K562 (cell line): ENCODE results near the gene PIK3C2A. TPM values are rescaled to one million over a fixed set of nuclear protein-coding genes. Genes with fewer than 3 reads are reported as not detected.
A peak's percentile ranks its signal among the peaks of the same experiment; 100 is the strongest.

Source experiments
- ATAC-seq: fragments of 200-7000 bp; cut with Tn5 transposase; 3 replicates; pipeline ENCODE4 v1.9.1; 2020; ENCODE audit warnings: moderate library complexity
- BruUV-seq: library from RNA; stranded (reverse); fragments of 400-500 nt; replicated peaks from 2 replicates; lab custom pipeline; 2021; lab: Mats Ljungman, UMichigan
- CTCF ChIA-PET: fragments of 300-600 bp; formaldehyde crosslinking; extraction: SDS; loops from one replicate; lab custom pipeline; 2021; ENCODE audit warnings: low intra/inter-chr PET ratio; lab: Yijun Ruan, JAX
- POLR2A ChIA-PET: fragments of 300-600, 350-650 bp; sonication (Branson Sonifier 250); formaldehyde crosslinking; extraction: SDS; loops from one replicate; lab custom pipeline; 2021; ENCODE audit warnings: antibody characterized with exemption, inconsistent platforms; lab: Yijun Ruan, JAX
- DNase-seq, 4 experiments: peaks; one replicate each; pipeline versions ENCODE4 v3.0.0 to v3.0.0-alpha.2; 2011 to 2018; ENCODE audit warnings: low spot score in 3 of 4, mixed read lengths in 3 of 4; ENCODE audit errors: extremely low read depth in 1 of 4
- FAIRE-seq: peaks from 2 replicates; lab custom pipeline; 2011; peaks lifted over from hg19 to GRCh38; lab: Jason Lieb, UNC
- H2AFZ ChIP-seq: 2 replicates; pipeline ENCODE4 v1.6.0; 2011; ENCODE audit warnings: low read depth, low read length, control low read depth, inconsistent platforms
- H3K27ac ChIP-seq: fragments of 200-600 bp; 3 replicates; pipeline ENCODE4 v1.8.0; 2011; ENCODE audit warnings: low read depth, mild to moderate bottlenecking, control low read depth, inconsistent platforms, low read length, moderate library complexity, mixed read lengths; ENCODE audit errors: extremely low read depth
- H3K27me3 ChIP-seq, 2 experiments: fragments of 300-600 bp in 1 of 2; 2 replicates in 1 of 2; 3 replicates in 1 of 2; pipeline versions ENCODE4 v1.6.0 to v1.8.0; 2011; ENCODE audit warnings: inconsistent platforms in 2 of 2, low read length in 2 of 2, mild to moderate bottlenecking in 1 of 2, mixed read lengths in 1 of 2, moderate library complexity in 1 of 2; ENCODE audit not compliant: control insufficient read depth in 2 of 2, insufficient read depth in 2 of 2
- H3K36me3 ChIP-seq: fragments of 300-600 bp; 3 replicates; pipeline ENCODE4 v1.8.0; 2011; ENCODE audit warnings: mild to moderate bottlenecking, low read length, inconsistent platforms; ENCODE audit not compliant: control insufficient read depth, insufficient read depth
- H3K4me1 ChIP-seq, 2 experiments: fragments of 200-600 bp in 1 of 2; replicated peaks in 1 of 2; 2 replicates in 1 of 2; 3 replicates in 1 of 2; pipeline versions ENCODE4 v1.5.1 to v1.8.0; 2011; ENCODE audit warnings: inconsistent platforms in 2 of 2, low read length in 2 of 2, mild to moderate bottlenecking in 1 of 2, mixed read lengths in 1 of 2, moderate library complexity in 1 of 2; ENCODE audit not compliant: control insufficient read depth in 2 of 2, insufficient read depth in 2 of 2
- H3K4me2 ChIP-seq: 2 replicates; pipeline ENCODE4 v1.6.1; 2011; ENCODE audit warnings: low read length, control low read depth, inconsistent platforms, mixed read lengths; ENCODE audit not compliant: insufficient read depth
- H3K4me3 ChIP-seq: fragments of 200-600 bp; sonication (generic), shearing (Covaris generic); 2 replicates; pipeline ENCODE4 v1.5.1; 2016; ENCODE audit warnings: control low read depth, inconsistent platforms
- H3K79me2 ChIP-seq: fragments of 200-600 bp; 3 replicates; pipeline ENCODE4 v1.8.0; 2011; ENCODE audit warnings: low read length, inconsistent platforms; ENCODE audit not compliant: control insufficient read depth, insufficient read depth
- H3K9ac ChIP-seq, 2 experiments: 2 replicates each; pipeline versions ENCODE4 v1.6.0 to v1.6.1; 2011; ENCODE audit warnings: low read depth in 2 of 2, low read length in 2 of 2, control low read depth in 1 of 2, inconsistent platforms in 1 of 2, mild to moderate bottlenecking in 1 of 2, mixed read lengths in 1 of 2; ENCODE audit not compliant: insufficient read depth in 1 of 2
- H3K9me1 ChIP-seq: one replicate; pipeline ENCODE4 v1.6.0; 2011; ENCODE audit warnings: inconsistent platforms, mild to moderate bottlenecking, low read length, moderate library complexity; ENCODE audit not compliant: control insufficient read depth, insufficient read depth
- H3K9me3 ChIP-seq: replicated peaks from 2 replicates; pipeline ENCODE4 v1.5.1; 2011; ENCODE audit warnings: low read depth, low read length, inconsistent platforms; ENCODE audit not compliant: control insufficient read depth, insufficient read depth
- H4K20me1 ChIP-seq: replicated peaks from 2 replicates; pipeline ENCODE4 v1.6.1; 2011; ENCODE audit warnings: low read length, inconsistent platforms, mixed read lengths; ENCODE audit not compliant: control insufficient read depth, insufficient read depth
- BACH1 ChIP-seq: fragments of 200-800 bp; sonication (Bioruptor generic); IDR thresholded peaks from 2 replicates; pipeline ENCODE4 v1.6.1; 2016; ENCODE audit warnings: missing genetic modification characterization, missing compliant biosample characterization
- CEBPB ChIP-seq: fragments of 450-650 bp; IDR thresholded peaks from 2 replicates; pipeline ENCODE4 v1.6.1; 2016; ENCODE audit warnings: missing genetic modification characterization, missing compliant biosample characterization
- CEBPG ChIP-seq, 3 experiments: fragments of 200-800 bp in 1 of 3; sonication (Bioruptor generic) in 1 of 3; sonication (generic) in 1 of 3; formaldehyde crosslinking in 1 of 3; IDR thresholded peaks in 2 of 3; conservative IDR thresholded peaks in 1 of 3; 2 replicates each; pipeline versions ENCODE4 v1.6.1 to v1.8.0; 2016 to 2022; ENCODE audit warnings: missing compliant biosample characterization in 2 of 3, missing genetic modification characterization in 2 of 3, mild to moderate bottlenecking in 1 of 3, missing genetic modification reagents in 1 of 3
- DIDO1 ChIP-seq: fragments of 450-650 bp; IDR thresholded peaks from 2 replicates; pipeline ENCODE4 v1.6.1; 2016; ENCODE audit warnings: low read depth, missing biosample characterization, missing genetic modification characterization
- ETV5 ChIP-seq: sonication (generic); formaldehyde crosslinking; IDR thresholded peaks from 2 replicates; pipeline ENCODE4 v1.4.0; 2020; ENCODE audit warnings: low read depth, mild to moderate bottlenecking, missing genetic modification reagents
- RBM17 ChIP-seq: fragments of 200-400 bp; formaldehyde crosslinking; IDR thresholded peaks from 2 replicates; pipeline ENCODE4 v1.6.1; 2017; ENCODE audit warnings: low read depth, mild to moderate bottlenecking, low read length, borderline replicate concordance
- SMAD1 ChIP-seq: fragments of 150-350 bp; IDR thresholded peaks from 2 replicates; pipeline ENCODE4 v1.6.1; 2014; ENCODE audit warnings: low read length, low read depth; ENCODE audit not compliant: partially characterized antibody
- YY1 ChIP-seq, 3 experiments: IDR thresholded peaks; 2 replicates each; pipeline ENCODE4 v1.6.1; 2011; ENCODE audit warnings: low read length in 2 of 3, mild to moderate bottlenecking in 2 of 3, moderate library complexity in 2 of 3, borderline replicate concordance in 1 of 3, control low read depth in 1 of 3, low read depth in 1 of 3; ENCODE audit not compliant: insufficient read depth in 3 of 3, insufficient replicate concordance in 2 of 3, control insufficient read depth in 1 of 3, insufficient read length in 1 of 3; ENCODE audit errors: extremely low read depth in 1 of 3
- ZNF3 ChIP-seq: fragments of 250-450 bp; sonication (Bioruptor Pico); IDR thresholded peaks from 2 replicates; pipeline ENCODE4 v1.5.0; 2021; ENCODE audit warnings: mild to moderate bottlenecking, moderate library complexity
- ZNF347 ChIP-seq: fragments of 450-650 bp; formaldehyde crosslinking; IDR thresholded peaks from 2 replicates; pipeline ENCODE4 v1.4.0; 2020; ENCODE audit warnings: low read depth, mild to moderate bottlenecking, moderate library complexity
- ZNF445 ChIP-seq: fragments of 250-450 bp; sonication (Bioruptor Pico); IDR thresholded peaks from 2 replicates; pipeline ENCODE4 v1.4.0; 2020; ENCODE audit warnings: low read depth, mild to moderate bottlenecking, moderate library complexity
- WGBS: fragments of 100-300 bp; shearing (Covaris generic); methylation state at CpG from one replicate; pipeline ENCODE4 v1.1.6; 2016; ENCODE audit warnings: low coverage, mixed read lengths; ENCODE audit not compliant: insufficient coverage; ENCODE audit errors: missing lambda C conversion rate; 5-methylcytosine and 5-hydroxymethylcytosine counted together
- in situ Hi-C: fragments of 300-500 bp; cut with MboI; formaldehyde crosslinking; loops from 4 replicates; pipeline ENCODE4 v1.15.0; 2018; ENCODE audit warnings: inconsistent platforms, mixed read lengths
- intact Hi-C: fragments of 100-400 bp; cut with micrococcal nuclease; formaldehyde crosslinking; loops from 2 replicates; pipeline ENCODE4 v1.14.2; 2022
- polyA plus RNA-seq, 8 experiments: library from polyadenylated mRNA; depleted of rRNA in 4 of 8; stranded (reverse) in 5 of 8; unstranded in 3 of 8; fragments of >200 nt; fragmentation: Nextera tagmentation in 2 of 8; fragmentation: Illumina TruSeq in 1 of 8; extraction: Ambion mirVana in 2 of 8; extraction: Trizol in 1 of 8; gene quantifications; 2 replicates each; pipeline versions ENCODE4 v1.2.1 to v1.2.3, GENCODE V29; 2011 to 2014; ENCODE audit warnings: inconsistent platforms in 1 of 8, missing spikeins in 1 of 8
- total RNA-seq, 7 experiments: library from RNA; depleted of rRNA in 6 of 7; stranded (reverse); fragments of >200 nt in 6 of 7; fragmentation: Illumina TruSeq in 2 of 7; extraction: Trizol in 2 of 7; gene quantifications; 2 replicates each; pipeline versions ENCODE4 v1.2.1 to v1.2.3, GENCODE V29; 2011 to 2021; ENCODE audit warnings: low replicate concordance in 1 of 7
- TF ChIP-seq, protein P1 (sequence below): sonication (generic); formaldehyde crosslinking; IDR thresholded peaks from 2 replicates; pipeline ENCODE4 v1.8.0; 2023; ENCODE audit warnings: mild to moderate bottlenecking, missing genetic modification reagents

Gene PIK3C2A
- total and polyA plus RNA-seq, 9 of the 15 experiments (the other 6 are each of a cell fraction or from before 2014, with no cell fraction given) = 3.1 to 25.2 (median 15.6) TPM

DNA sequence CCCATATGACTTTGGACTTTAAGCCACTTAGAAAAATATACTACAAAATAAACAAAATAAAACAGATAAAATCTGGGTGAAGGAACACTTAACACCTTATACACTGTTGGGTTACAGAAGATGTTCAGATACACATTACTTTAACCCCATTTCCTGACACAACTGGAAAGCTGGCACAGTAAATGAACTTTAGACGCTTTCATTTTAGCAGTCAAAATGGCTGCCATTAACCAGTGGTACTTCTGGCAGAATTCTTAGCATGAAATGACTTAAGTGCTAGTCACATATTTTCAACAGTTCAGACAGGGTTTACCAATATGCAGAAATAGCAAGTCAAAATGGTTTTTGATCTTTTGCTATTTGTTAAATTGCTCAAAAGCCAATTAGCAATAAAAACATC is 37.9 kb downstream of the PIK3C2A start:
- peaks cover 4% of the 10 kb centered on the region; the same call in 1 of the 3 replicates for H3K36me3 ChIP-seq
- no peak overlapping the region for H3K4me3 ChIP-seq
- no peak for ATAC-seq
- BruUV-seq = no TSS peak
- 0 out of 3 replicates have a peak, but pooled peaks cover 2% of the 10 kb centered on the region for H3K79me2 ChIP-seq
- H3K27ac ChIP-seq = no peak overlapping the region
- no peaks in the 10 kb centered on the region for H4K20me1 ChIP-seq
- ChIA-PET POLR2A (interaction anchor here (0.6 to 3.5 kb wide), 2 partner anchors 9 to 22 kb away, joined by 3 to 13 read pairs; no protein-coding TSS in a partner anchor), CTCF (no interaction called here)
- FAIRE-seq = no peak
- DNase-seq = no peak
- no peak overlapping the region for H3K9ac ChIP-seq
- H2AFZ ChIP-seq = no peak overlapping the region
- intact Hi-C loops (no loop called here), in situ Hi-C loops (no loop called here)
- H3K9me3 ChIP-seq = no peaks in the 10 kb centered on the region
- no peak for TF ChIP-seq RBM17
- TF ChIP-seq YY1 (IDR thresholded peaks at IDR 0.05; ENCODE audit: borderline replicate concordance in 1 of 3, control insufficient read depth in 1 of 3, extremely low read depth in 1 of 3, insufficient read depth in 3 of 3, insufficient read length in 1 of 3, insufficient replicate concordance in 2 of 3, low read depth in 1 of 3, low read length in 2 of 3) = peak in 1 of 3 experiments; percentile 29
- no peaks in the 10 kb centered on the region for H3K9me1 ChIP-seq
- 83% methylated on average over 1 of the region's 1 CpG for WGBS
- H3K27me3 ChIP-seq = no peaks in the 10 kb centered on the region
- H3K4me1 ChIP-seq = peaks cover 0 to 6% of the 10 kb centered on the region in 2 experiments; a peak in 3 of 5 replicates
- H3K4me2 ChIP-seq = no peak overlapping the region

DNA sequence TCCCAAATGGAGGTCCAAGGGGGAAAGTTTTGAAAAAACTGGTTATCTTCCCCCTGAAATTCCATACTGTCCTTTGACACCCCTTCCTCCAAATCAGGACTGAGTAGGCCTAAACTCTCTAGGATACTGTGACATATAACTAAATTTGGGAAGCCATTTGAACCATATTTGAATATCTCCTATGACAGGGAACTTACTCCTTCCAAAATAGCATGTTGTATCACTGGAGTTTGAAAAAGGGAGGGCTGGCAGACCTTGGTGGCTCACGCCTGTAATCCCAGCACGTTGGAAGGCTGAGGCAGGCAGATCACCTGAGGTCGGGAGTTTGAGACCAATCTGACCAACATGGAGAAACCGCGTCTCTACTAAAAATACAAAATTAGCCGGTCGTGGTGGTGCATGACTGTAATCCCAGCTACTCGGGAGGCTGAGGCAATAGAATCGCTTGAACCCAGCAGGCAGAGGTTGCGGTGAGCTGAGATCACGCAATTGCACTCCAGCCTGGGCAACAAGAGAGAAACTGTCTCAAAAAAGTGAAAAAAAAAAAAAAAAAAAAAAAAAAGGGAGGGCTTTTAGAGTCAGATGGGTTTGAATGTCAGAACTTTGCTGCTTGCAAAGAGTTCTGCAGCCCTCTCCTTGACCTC is 42.4 kb downstream of the PIK3C2A start:
- no peaks in the 10 kb centered on the region for H3K9me3 ChIP-seq
- no peak; the same call in 2 of the 3 replicates for ATAC-seq
- no peak overlapping the region for H2AFZ ChIP-seq
- no peaks in the 10 kb centered on the region for H3K27me3 ChIP-seq
- H3K4me2 ChIP-seq = no peak overlapping the region
- H3K9me1 ChIP-seq = no peaks in the 10 kb centered on the region
- intact Hi-C loops (no loop called here), in situ Hi-C loops (no loop called here)
- no peak for TF ChIP-seq DIDO1
- TF ChIP-seq ZNF445 (CRISPR knock-in tag) = no peak
- no peak for TF ChIP-seq ZNF347
- no peak for TF ChIP-seq ETV5 (CRISPR knock-in tag)
- TF ChIP-seq CEBPG (CRISPR knock-in tag; IDR thresholded peaks at IDR 0.05) = no peak
- peak in 1 of 2 experiments; percentile 7; a peak in 1 of 4 replicates for TF ChIP-seq CEBPG (tag; conservative IDR thresholded peaks at IDR 0.05 in 1 of 2, IDR thresholded peaks at IDR 0.05 in 1 of 2)
- TF ChIP-seq BACH1 = no peak
- TF ChIP-seq ZNF3 (CRISPR knock-in tag) = no peak
- TF ChIP-seq SMAD1 = no peak
- 0 out of 2 replicates have a peak, but pooled peaks have one; percentile 5 for TF ChIP-seq CEBPB (tag)
- TF ChIP-seq, protein P1, sequence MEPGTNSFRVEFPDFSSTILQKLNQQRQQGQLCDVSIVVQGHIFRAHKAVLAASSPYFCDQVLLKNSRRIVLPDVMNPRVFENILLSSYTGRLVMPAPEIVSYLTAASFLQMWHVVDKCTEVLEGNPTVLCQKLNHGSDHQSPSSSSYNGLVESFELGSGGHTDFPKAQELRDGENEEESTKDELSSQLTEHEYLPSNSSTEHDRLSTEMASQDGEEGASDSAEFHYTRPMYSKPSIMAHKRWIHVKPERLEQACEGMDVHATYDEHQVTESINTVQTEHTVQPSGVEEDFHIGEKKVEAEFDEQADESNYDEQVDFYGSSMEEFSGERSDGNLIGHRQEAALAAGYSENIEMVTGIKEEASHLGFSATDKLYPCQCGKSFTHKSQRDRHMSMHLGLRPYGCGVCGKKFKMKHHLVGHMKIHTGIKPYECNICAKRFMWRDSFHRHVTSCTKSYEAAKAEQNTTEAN (CRISPR knock-in tag) = no peak
- H3K36me3 ChIP-seq = peaks cover 4% of the 10 kb centered on the region; the same call in 1 of the 3 replicates
- peaks cover 30% of the 10 kb centered on the region for H3K79me2 ChIP-seq
- WGBS = 75% methylated on average over 10 of the region's 11 CpGs
- no TSS peak for BruUV-seq
- H4K20me1 ChIP-seq = 0 out of 2 replicates have a peak, but pooled peaks cover 3% of the 10 kb centered on the region
- no peak for FAIRE-seq
- POLR2A ChIA-PET = interaction anchor here (0.6 kb wide), 2 partner anchors 11 to 23 kb away, joined by 3 read pairs; no protein-coding TSS in a partner anchor
- no peak overlapping the region for H3K4me3 ChIP-seq
- peaks cover 0 to 22% of the 10 kb centered on the region in 2 experiments; a peak in 4 of 5 replicates for H3K4me1 ChIP-seq
- no peak overlapping the region for H3K27ac ChIP-seq
- CTCF ChIA-PET = no interaction called here
- DNase-seq = no peak
- H3K9ac ChIP-seq = no peak overlapping the region
